B cell (primary cell): ENCODE results near the gene PIK3AP1. TPM values are rescaled to one million over a fixed set of nuclear protein-coding genes. Genes with fewer than 3 reads are reported as not detected.
A peak's percentile ranks its signal among the peaks of the same experiment; 100 is the strongest.

Experiments used
- ATAC-seq: fragments of 200-7000 bp; cut with Tn5 transposase; one replicate; pipeline ENCODE4 v1.10.0; 2021; ENCODE audit warnings: low read depth, mild to moderate bottlenecking, moderate number of reproducible peaks, moderate library complexity
- CTCF ChIA-PET: fragments of 350-600 bp; sonication (Branson Sonifier 250); formaldehyde crosslinking; loops from one replicate; lab custom pipeline; 2021; ENCODE audit warnings: antibody characterized with exemption, inconsistent platforms; lab: Charles Lee
- POLR2A ChIA-PET: fragments of 350-600 bp; sonication (Branson Sonifier 250); formaldehyde crosslinking; loops from one replicate; lab custom pipeline; 2021; ENCODE audit warnings: antibody characterized with exemption; lab: Charles Lee
- DNase-seq: peaks from one replicate; pipeline ENCODE4 v3.0.0; 2013
- H2AFZ ChIP-seq: 2 replicates; pipeline ENCODE4 v1.6.1; 2012; ENCODE audit warnings: mild to moderate bottlenecking, low read depth, low read length; ENCODE audit not compliant: insufficient read depth, poor library complexity, severe bottlenecking
- H3K27ac ChIP-seq, 2 donors: 1 replicate in 1 of 2; 2 replicates in 1 of 2; pipeline ENCODE4 v1.5.1; 2012 to 2013; ENCODE audit warnings: low read length in 2 of 2, mild to moderate bottlenecking in 2 of 2, moderate library complexity in 1 of 2
- H3K27me3 ChIP-seq, 4 experiments: fragments of 200-600 bp in 1 of 4; sonication (generic) in 1 of 4; replicated peaks in 1 of 4; 1 replicate in 2 of 4; 2 replicates in 2 of 4; pipeline versions ENCODE4 v1.6.1 to v1.7.0; 2013 to 2016; ENCODE audit warnings: low read length in 3 of 4, mild to moderate bottlenecking in 2 of 4, mixed read lengths in 1 of 4, moderate library complexity in 1 of 4; ENCODE audit not compliant: insufficient read depth in 4 of 4, control insufficient read depth in 3 of 4; ENCODE audit errors: control extremely low read depth in 1 of 4
- H3K36me3 ChIP-seq, 2 experiments: replicated peaks in 1 of 2; 1 replicate in 1 of 2; 2 replicates in 1 of 2; pipeline versions ENCODE4 v1.6.1 to v1.7.1; 2013; ENCODE audit warnings: low read length in 1 of 2; ENCODE audit not compliant: insufficient read depth in 2 of 2, control insufficient read depth in 1 of 2; ENCODE audit errors: control extremely low read depth in 1 of 2, extremely low read depth in 1 of 2
- H3K4me1 ChIP-seq, 2 donors: fragments of 200-600 bp in 1 of 2; sonication (generic) in 1 of 2; 1 replicate in 1 of 2; 2 replicates in 1 of 2; pipeline versions ENCODE4 v1.5.1 to v1.6.1; 2013 to 2017; ENCODE audit warnings: low read length in 2 of 2; ENCODE audit not compliant: control insufficient read depth in 2 of 2, insufficient read depth in 2 of 2
- H3K4me2 ChIP-seq: replicated peaks from 2 replicates; pipeline ENCODE3; 2012; ENCODE audit warnings: mild to moderate bottlenecking, low read depth, low read length; ENCODE audit not compliant: poor library complexity, severe bottlenecking
- H3K4me3 ChIP-seq, 5 experiments: fragments of 200-600 bp in 1 of 5; sonication (generic) in 1 of 5; 1 replicate in 3 of 5; 2 replicates in 2 of 5; pipeline versions ENCODE4 v1.5.1 to v1.7.0; 2011 to 2016; ENCODE audit warnings: low read length in 4 of 5, mild to moderate bottlenecking in 4 of 5, low read depth in 2 of 5, control low read depth in 1 of 5, moderate library complexity in 1 of 5; ENCODE audit not compliant: insufficient read depth in 1 of 5; ENCODE audit errors: control extremely low read depth in 1 of 5, extremely low read depth in 1 of 5
- H3K79me2 ChIP-seq: fragments of 200-600 bp; sonication (generic); one replicate; pipeline ENCODE4 v1.6.0; 2016; ENCODE audit warnings: low read length; ENCODE audit not compliant: control insufficient read depth, insufficient read depth
- H3K9ac ChIP-seq: fragments of 200-600 bp; sonication (generic); 2 replicates; pipeline ENCODE4 v1.6.1; 2017; ENCODE audit warnings: mild to moderate bottlenecking, low read length, moderate library complexity
- H3K9me3 ChIP-seq, 3 donors: one replicate each; pipeline versions ENCODE4 v1.6.1 to v1.7.1; 2013; ENCODE audit warnings: low read length in 2 of 3; ENCODE audit not compliant: control insufficient read depth in 2 of 3, insufficient read depth in 1 of 3; ENCODE audit errors: control extremely low read depth in 1 of 3
- H4K20me1 ChIP-seq: 2 replicates; pipeline ENCODE4 v1.6.0; 2012; ENCODE audit warnings: mild to moderate bottlenecking, low read length; ENCODE audit not compliant: insufficient read depth, control insufficient read depth, poor library complexity, severe bottlenecking
- H3K27ac Mint-ChIP-seq: one replicate; pipeline ENCODE4 v1.8.0; 2021; ENCODE audit warnings: mixed read lengths
- H3K27me3 Mint-ChIP-seq: one replicate; pipeline ENCODE4 v1.8.0; 2021; ENCODE audit warnings: mixed read lengths
- H3K4me1 Mint-ChIP-seq: one replicate; pipeline ENCODE4 v1.8.0; 2021; ENCODE audit warnings: mixed read lengths
- H3K4me3 Mint-ChIP-seq: one replicate; pipeline ENCODE4 v1.8.0; 2021; ENCODE audit warnings: mixed read lengths
- H3K9me3 Mint-ChIP-seq: one replicate; pipeline ENCODE4 v1.8.0; 2022; ENCODE audit warnings: mixed read lengths; ENCODE audit not compliant: insufficient read depth
- EZH2 ChIP-seq: IDR thresholded peaks from 2 replicates; pipeline ENCODE4 v1.6.1; 2012; ENCODE audit warnings: borderline replicate concordance, low read depth, mild to moderate bottlenecking, moderate library complexity, low read length; ENCODE audit not compliant: insufficient read depth, poor library complexity, severe bottlenecking
- WGBS: methylation state at CpG from one replicate; pipeline ENCODE4 v1.1.5; 2013; ENCODE audit warnings: missing lambda C conversion rate; ENCODE audit not compliant: insufficient coverage; 5-methylcytosine and 5-hydroxymethylcytosine counted together
- intact Hi-C: fragments of 100-400 bp; cut with micrococcal nuclease; formaldehyde crosslinking; loops from one replicate; pipeline ENCODE4 v1.10.0; 2022
- polyA plus RNA-seq: library from polyadenylated mRNA; depleted of rRNA; stranded (reverse); fragments of >200 nt; gene quantifications from 2 replicates; pipeline ENCODE4 v1.2.3, GENCODE V29; 2012
- total RNA-seq, 2 donors: library from RNA; stranded (reverse); fragments of 120-200 nt in 1 of 2; gene quantifications; 1 replicate in 1 of 2; 2 replicates in 1 of 2; pipeline versions ENCODE4 v1.2.3 to v1.2.4, GENCODE V29; 2013 to 2022
- TF ChIP-seq, protein P1 (sequence below): fragments of 200-600 bp; IDR thresholded peaks from one replicate; pipeline ENCODE4 v1.8.0; 2022; ENCODE audit warnings: antibody characterized with exemption, mild to moderate bottlenecking

PIK3AP1 gene
- total and polyA plus RNA-seq, 2 donors (not counting 1 experiment from before 2014, with no cell fraction given), result 125 to 130 TPM

DNA sequence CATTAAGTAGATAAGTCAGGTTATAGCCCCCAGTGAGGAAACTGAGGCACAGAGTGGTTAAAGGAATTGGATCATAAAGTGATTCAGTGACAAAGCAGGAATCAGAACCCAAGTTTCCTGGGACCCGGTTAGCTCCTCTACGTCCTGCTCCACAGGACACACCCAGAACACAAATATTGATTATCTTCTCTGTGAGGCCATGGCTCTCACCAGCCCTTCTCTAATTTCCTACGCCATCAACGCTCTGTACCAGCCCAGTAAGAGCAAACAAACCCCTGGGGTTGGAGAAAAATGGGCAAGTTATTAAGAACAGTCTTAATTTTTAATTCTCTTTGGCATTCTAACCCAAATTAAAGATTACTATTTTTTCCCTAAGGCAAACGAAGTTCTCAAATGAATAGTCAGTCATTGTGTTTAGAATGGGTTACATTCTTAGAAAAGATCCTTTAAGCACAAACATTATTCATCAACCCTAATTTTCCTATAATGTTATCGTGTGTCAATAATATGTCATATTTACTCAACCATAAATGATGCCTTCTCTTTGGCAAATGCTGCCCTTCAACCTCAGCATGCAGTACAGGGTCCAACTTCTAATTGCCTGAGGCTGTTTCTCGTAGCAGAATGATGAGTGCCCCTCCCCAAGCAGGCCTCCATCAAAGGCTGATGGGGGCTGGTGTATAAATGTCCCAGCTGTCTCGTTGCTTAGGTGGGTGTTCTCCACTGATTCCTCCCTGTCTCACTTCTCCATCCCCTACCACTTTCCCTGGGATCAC lies 108.1 kb downstream of the PIK3AP1 start:
- Mint-ChIP-seq H3K27ac (peak overlapping the region; percentile 21), H3K4me1 (no peaks in the 10 kb centered on the region), H3K27me3 (no peaks in the 10 kb centered on the region), H3K9me3 (no peaks in the 10 kb centered on the region), H3K4me3 (no peak overlapping the region)
- no peak for TF ChIP-seq EZH2
- TF ChIP-seq, protein P1, sequence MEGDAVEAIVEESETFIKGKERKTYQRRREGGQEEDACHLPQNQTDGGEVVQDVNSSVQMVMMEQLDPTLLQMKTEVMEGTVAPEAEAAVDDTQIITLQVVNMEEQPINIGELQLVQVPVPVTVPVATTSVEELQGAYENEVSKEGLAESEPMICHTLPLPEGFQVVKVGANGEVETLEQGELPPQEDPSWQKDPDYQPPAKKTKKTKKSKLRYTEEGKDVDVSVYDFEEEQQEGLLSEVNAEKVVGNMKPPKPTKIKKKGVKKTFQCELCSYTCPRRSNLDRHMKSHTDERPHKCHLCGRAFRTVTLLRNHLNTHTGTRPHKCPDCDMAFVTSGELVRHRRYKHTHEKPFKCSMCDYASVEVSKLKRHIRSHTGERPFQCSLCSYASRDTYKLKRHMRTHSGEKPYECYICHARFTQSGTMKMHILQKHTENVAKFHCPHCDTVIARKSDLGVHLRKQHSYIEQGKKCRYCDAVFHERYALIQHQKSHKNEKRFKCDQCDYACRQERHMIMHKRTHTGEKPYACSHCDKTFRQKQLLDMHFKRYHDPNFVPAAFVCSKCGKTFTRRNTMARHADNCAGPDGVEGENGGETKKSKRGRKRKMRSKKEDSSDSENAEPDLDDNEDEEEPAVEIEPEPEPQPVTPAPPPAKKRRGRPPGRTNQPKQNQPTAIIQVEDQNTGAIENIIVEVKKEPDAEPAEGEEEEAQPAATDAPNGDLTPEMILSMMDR, result no peak
- Histone ChIP-seq H3K27me3 (no peaks in the 10 kb centered on the region), H3K9ac (no peak overlapping the region), H3K9me3 (no peaks in the 10 kb centered on the region), H3K27ac (no peak overlapping the region), H2AFZ (no peak overlapping the region), H3K4me2 (no peak overlapping the region), H4K20me1 (peaks cover 78% of the 10 kb centered on the region), H3K4me1 (no peaks in the 10 kb centered on the region), H3K79me2 (peaks cover 56% of the 10 kb centered on the region), H3K4me3 (no peak overlapping the region), H3K36me3 (peaks cover 15 to 95% of the 10 kb centered on the region in 2 experiments)
- DNase-seq, result no peak
- POLR2A ChIA-PET, result no interaction called here
- ATAC-seq, result no peak
- CTCF ChIA-PET, result no interaction called here
- WGBS, result 100% methylated on average over 1 of the region's 8 CpGs
- intact Hi-C loops, result no loop called here

DNA sequence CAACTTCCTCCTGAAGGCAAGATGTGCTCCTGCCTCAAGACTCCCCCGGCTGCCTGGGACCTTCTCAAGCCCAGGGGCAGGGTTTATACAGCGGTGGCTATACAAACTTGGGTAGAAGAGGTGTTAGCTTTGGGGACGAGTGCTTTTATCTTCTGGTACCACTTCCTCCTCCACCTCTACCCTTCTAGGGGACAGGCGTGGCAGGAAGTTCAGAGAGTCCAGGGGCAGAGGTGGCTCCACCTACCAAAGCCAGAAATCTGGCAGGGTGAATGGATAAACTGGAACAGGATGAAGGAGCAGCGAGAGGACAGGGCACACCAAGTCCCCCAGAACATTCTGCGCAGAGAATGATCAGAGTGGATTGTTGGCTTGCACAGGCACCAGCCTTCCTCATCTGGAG lies 109.5 kb downstream of the PIK3AP1 start:
- Histone ChIP-seq H2AFZ (no peak overlapping the region), H3K27me3 (no peaks in the 10 kb centered on the region), H3K36me3 (peaks cover 11 to 95% of the 10 kb centered on the region in 2 experiments), H3K4me1 (no peaks in the 10 kb centered on the region), H3K4me3 (no peak overlapping the region), H3K9ac (no peak overlapping the region), H3K4me2 (no peak overlapping the region), H3K79me2 (peaks cover 48% of the 10 kb centered on the region), H3K27ac (peak overlapping the region in 1 of 2 donors; percentile 36), H3K9me3 (no peaks in the 10 kb centered on the region), H4K20me1 (peaks cover 86% of the 10 kb centered on the region)
- Mint-ChIP-seq H3K4me3 (no peak overlapping the region), H3K27me3 (no peaks in the 10 kb centered on the region), H3K4me1 (no peaks in the 10 kb centered on the region), H3K9me3 (no peaks in the 10 kb centered on the region), H3K27ac (peak overlapping the region; percentile 50)
- ChIA-PET POLR2A (interaction anchor here (0.7 kb wide), 2 partner anchors 10 to 28 kb away, joined by 3 read pairs; no protein-coding TSS in a partner anchor), CTCF (no interaction called here)
- WGBS, result 93% methylated on average over 3 of the region's 6 CpGs
- TF ChIP-seq EZH2, result no peak
- TF ChIP-seq, protein P1, result no peak
- ATAC-seq (no peak), DNase-seq (no peak)
- intact Hi-C loops, result no loop called here
